Colonic mucosa (tissue), 4 donors: Measurements from ENCODE around the gene CFAP45. TPM values are rescaled to one million over a fixed set of nuclear protein-coding genes. Genes with fewer than 3 reads are reported as not detected.

Experiments used
- DNase-seq: peaks from one replicate; pipeline ENCODE4 v3.0.0-alpha.2; 2020
- H3K27ac ChIP-seq: fragments of 200-600 bp; one replicate; pipeline ENCODE4 v1.8.0; 2021
- H3K27me3 ChIP-seq: fragments of 200-600 bp; one replicate; pipeline ENCODE4 v1.8.0; 2021
- H3K36me3 ChIP-seq: fragments of 200-600 bp; one replicate; pipeline ENCODE4 v1.8.0; 2021
- H3K4me1 ChIP-seq: fragments of 200-600 bp; one replicate; pipeline ENCODE4 v1.8.0; 2021; ENCODE audit warnings: mild to moderate bottlenecking
- H3K4me3 ChIP-seq: fragments of 200-600 bp; one replicate; pipeline ENCODE4 v1.8.0; 2021
- H3K9ac ChIP-seq, 2 donors: one replicate each; pipeline ENCODE4 v1.7.0; 2013; ENCODE audit warnings: control low read depth in 2 of 2, low read depth in 2 of 2, low read length in 2 of 2
- H3K9me3 ChIP-seq: fragments of 200-600 bp; one replicate; pipeline ENCODE4 v1.8.0; 2021
- CTCF ChIP-seq: fragments of 200-600 bp; IDR thresholded peaks from one replicate; pipeline ENCODE4 v1.8.0; 2022; ENCODE audit warnings: antibody characterized with exemption, mild to moderate bottlenecking
- intact Hi-C: fragments of 100-400 bp; cut with DNase I; formaldehyde crosslinking; loops from one replicate; pipeline ENCODE4 v1.14.1; 2022
- total RNA-seq, 2 donors: library from RNA; stranded (reverse); fragmentation: NEBNext Ultra II Directional in 1 of 2; extraction: Animal tissue kit (Norgen Biotek cat#: 25700) in 1 of 2; gene quantifications; one replicate each; pipeline ENCODE4 v1.2.1, GENCODE V29; 2021
- donor health status: healthy.
- donor health status: DM: no; HTN: no; CAD: no.
- donor health status: DM: no; HTN: no; CAD: no.

The CFAP45 gene
- total RNA-seq, 2 donors from 2014 or later, result 0.30 TPM; not detected in 1

DNA sequence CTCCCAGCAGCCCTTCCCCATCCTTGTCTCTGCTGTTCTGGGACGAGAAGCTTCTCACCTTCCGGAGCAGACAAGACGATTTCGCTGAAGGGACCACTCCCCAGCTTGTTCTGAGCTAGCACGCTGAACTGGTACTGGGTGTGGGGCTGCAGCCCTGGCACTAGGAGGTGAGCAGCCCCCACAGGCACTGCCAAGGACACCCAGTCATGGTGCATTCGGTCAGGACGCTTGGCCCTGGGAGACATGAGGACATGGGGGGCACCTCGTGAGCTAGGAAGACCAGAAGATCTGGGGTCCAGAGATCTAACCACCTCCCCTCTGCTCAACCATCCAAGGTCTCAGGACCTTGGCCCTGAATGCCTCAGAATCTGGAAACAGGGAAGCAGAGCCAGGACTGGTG is 30.7 kb upstream of the CFAP45 start:
- intact Hi-C loops, result no loop called here

DNA sequence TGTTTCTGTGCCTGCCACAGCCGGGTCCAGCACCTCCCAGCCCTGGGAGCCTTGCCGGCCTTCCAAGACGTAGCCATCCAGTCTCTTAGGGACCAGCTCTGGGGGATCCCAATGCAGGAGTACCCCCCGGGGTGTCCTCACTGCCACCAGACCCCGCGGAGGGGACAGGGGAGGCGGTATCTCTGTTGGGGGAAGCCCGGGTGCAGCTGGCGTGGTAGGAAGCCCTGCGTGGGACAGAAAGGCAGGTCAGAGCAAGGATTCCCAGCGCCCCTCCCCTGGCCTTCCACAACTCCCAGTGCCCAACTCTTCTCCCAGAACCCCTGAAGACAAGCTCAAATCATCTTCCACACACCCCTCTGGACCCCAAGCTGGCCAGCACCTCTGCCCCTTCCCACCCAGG is 30.3 kb upstream of the CFAP45 start:
- H3K27ac ChIP-seq, result no peak overlapping the region
- H3K4me1 ChIP-seq, result no peaks in the 10 kb centered on the region
- no peak overlapping the region for H3K4me3 ChIP-seq
- TF ChIP-seq CTCF, result no peak
- H3K9ac ChIP-seq, result no peak overlapping the region
- no peaks in the 10 kb centered on the region for H3K27me3 ChIP-seq
- H3K9me3 ChIP-seq, result no peaks in the 10 kb centered on the region
- no peak for DNase-seq
- intact Hi-C loops, result no loop called here
- H3K36me3 ChIP-seq, result no peaks in the 10 kb centered on the region

More for the DNA sequence above, 30.7 kb upstream of the CFAP45 start:
- H3K4me3 ChIP-seq, result no peak overlapping the region
- H3K9me3 ChIP-seq, result no peaks in the 10 kb centered on the region
- H3K27ac ChIP-seq, result no peak overlapping the region
- H3K9ac ChIP-seq, result no peak overlapping the region
- no peaks in the 10 kb centered on the region for H3K36me3 ChIP-seq
- TF ChIP-seq CTCF, result no peak
- DNase-seq, result no peak
- no peaks in the 10 kb centered on the region for H3K27me3 ChIP-seq
- H3K4me1 ChIP-seq, result no peaks in the 10 kb centered on the region

GRCh38 chr1:159929155-159930051 is 29.4 kb upstream of the CFAP45 start:
- H3K27ac ChIP-seq, result no peak overlapping the region
- no peak overlapping the region for H3K4me3 ChIP-seq
- no peaks in the 10 kb centered on the region for H3K36me3 ChIP-seq
- no peak overlapping the region for H3K9ac ChIP-seq
- DNase-seq, result no peak
- no peaks in the 10 kb centered on the region for H3K27me3 ChIP-seq
- intact Hi-C loops, result no loop called here
- no peaks in the 10 kb centered on the region for H3K9me3 ChIP-seq
- no peak for TF ChIP-seq CTCF
- H3K4me1 ChIP-seq, result no peaks in the 10 kb centered on the region

GRCh38 chr1:159928491-159929050 is 28.6 kb upstream of the CFAP45 start:
- no peak overlapping the region for H3K27ac ChIP-seq
- DNase-seq, result no peak

GRCh38 chr1:159927849-159928431 is 28.0 kb upstream of the CFAP45 start:
- Histone ChIP-seq H3K9me3 (no peaks in the 10 kb centered on the region), H3K27ac (no peak overlapping the region), H3K4me1 (no peaks in the 10 kb centered on the region), H3K4me3 (no peak overlapping the region), H3K36me3 (no peaks in the 10 kb centered on the region), H3K27me3 (no peaks in the 10 kb centered on the region), H3K9ac (no peak overlapping the region)
- no peak for TF ChIP-seq CTCF
- DNase-seq, result no peak
- intact Hi-C loops, result no loop called here

More at GRCh38 chr1:159928491-159929050, 28.6 kb upstream of the CFAP45 start:
- no peak for TF ChIP-seq CTCF
- H3K4me1 ChIP-seq, result no peaks in the 10 kb centered on the region
- H3K36me3 ChIP-seq, result no peaks in the 10 kb centered on the region
- intact Hi-C loops, result no loop called here
- H3K9ac ChIP-seq, result no peak overlapping the region
- no peak overlapping the region for H3K4me3 ChIP-seq
- no peaks in the 10 kb centered on the region for H3K27me3 ChIP-seq
- H3K9me3 ChIP-seq, result no peaks in the 10 kb centered on the region
